CD4-positive, alpha-beta T cell treated with Interleukin-17A for 1 hour (primary cell): ENCODE results near the gene THSD4.

Experiments used
- DNase-seq: peaks from one replicate; pipeline ENCODE4 v3.0.0-alpha.2; 2020

Gene THSD4

DNA sequence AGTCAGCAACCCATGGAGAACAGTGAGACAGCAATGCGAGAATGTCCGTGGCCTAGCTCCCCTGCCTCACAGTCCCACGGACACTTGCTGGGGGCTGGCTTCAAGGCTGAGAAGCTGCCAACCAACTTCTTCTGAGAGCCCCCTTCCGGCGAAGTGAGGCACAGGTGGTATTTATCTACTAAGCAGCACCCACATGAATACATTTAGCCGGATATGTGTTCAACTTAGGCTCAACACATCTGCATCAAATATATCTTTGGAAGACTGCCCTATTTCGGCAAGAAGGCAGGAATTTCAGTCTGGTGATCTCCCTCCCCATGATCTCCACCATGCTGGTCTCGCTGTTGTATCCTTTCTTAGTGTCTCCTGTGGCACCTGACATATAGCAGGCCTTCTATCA is 354.1 kb downstream of the THSD4 start:
- no peak for DNase-seq

DNA sequence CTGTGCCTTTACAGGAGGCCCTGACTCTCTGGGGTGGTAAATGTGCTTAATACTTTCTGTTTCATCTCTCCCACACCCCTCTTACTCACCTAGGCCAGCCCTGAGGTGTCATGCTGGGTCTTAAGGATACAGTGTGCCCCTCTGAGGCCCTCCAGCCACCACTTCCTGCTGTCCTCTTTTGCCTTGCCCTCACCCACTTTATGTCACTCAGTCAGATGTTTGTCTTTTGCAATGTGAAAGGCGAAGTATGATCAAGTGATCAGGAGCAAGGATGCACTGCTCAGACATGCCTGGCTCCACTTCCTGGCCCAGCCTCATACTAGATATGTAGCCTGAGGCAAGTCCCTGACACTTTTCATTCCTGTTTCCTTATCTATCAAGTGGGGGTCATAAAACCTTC is 356.1 kb downstream of the THSD4 start:
- DNase-seq = no peak

- DNase-seq = no peak
These were observed 357.3 kb downstream of the THSD4 start for GRCh38 chr15:71472566-71472965.

- DNase-seq = no peak
These were observed 358.5 kb downstream of the THSD4 start for GRCh38 chr15:71473751-71474150.

- DNase-seq = no peak
These were observed 361.6 kb downstream of the THSD4 start for GRCh38 chr15:71476823-71477222.

GRCh38 chr15:71480556-71480955 is 365.3 kb downstream of the THSD4 start:
- DNase-seq = no peak

- no peak for DNase-seq
These were observed 368.8 kb downstream of the THSD4 start for GRCh38 chr15:71484080-71484479.

DNA sequence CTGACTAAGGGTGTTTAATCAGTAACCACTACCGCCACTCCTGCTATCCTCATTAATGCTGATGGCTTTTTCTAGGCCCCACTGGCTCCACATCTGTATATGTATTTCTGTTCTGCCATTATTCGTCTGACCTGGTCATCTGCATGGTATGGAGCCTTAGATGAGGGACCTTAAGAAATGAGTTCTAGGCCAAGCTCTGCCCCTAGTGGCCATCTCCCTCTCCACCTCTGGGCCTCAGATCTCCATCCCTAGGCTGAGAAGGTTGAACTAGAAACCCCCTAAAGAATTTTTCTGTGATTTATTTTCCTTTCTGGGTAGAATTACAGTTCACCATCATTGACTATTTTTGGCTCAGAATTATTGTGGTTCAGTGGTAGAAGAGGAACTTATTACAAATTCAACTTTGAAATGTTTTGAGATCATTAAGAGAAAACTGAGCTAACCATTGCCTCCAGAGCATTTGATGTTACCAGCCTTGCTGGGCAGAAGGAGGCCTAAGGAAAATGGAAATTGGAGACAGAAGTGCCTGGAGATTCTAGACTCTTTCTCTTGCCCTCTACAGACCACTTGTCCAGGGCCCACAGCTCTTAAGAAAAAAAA is 369.9 kb downstream of the THSD4 start:
- DNase-seq = no peak

DNA sequence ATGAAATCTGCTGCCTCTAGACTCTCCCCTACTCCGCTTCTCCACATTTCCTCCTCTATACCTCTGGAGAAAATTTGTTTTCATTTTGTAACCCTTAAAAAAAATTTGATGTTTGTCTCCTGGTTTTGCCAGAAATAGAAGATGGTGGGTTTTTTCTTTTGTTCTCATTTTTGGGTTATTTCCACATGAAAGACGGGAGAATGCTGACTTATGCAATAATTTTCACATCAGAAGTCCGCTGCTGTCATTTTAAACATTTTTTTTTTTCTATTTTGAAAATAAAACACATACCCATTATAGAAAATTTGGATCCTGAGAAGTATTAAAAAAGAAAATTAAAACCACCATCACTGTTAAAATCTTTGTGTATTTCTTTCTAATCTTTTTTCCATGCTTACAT is 374.3 kb downstream of the THSD4 start:
- DNase-seq = no peak

- DNase-seq = no peak
These were observed 378.3 kb downstream of the THSD4 start for GRCh38 chr15:71493526-71493925.

GRCh38 chr15:71494563-71495397 is 379.5 kb downstream of the THSD4 start:
- no peak for DNase-seq

GRCh38 chr15:71495398-71495780 is 380.1 kb downstream of the THSD4 start:
- DNase-seq = no peak

GRCh38 chr15:71496336-71496955 is 381.2 kb downstream of the THSD4 start:
- no peak for DNase-seq

- DNase-seq = no peak
These were observed 386.2 kb downstream of the THSD4 start for GRCh38 chr15:71501344-71502076.

- no peak for DNase-seq
These were observed 386.8 kb downstream of the THSD4 start for GRCh38 chr15:71502077-71502432.

GRCh38 chr15:71505962-71506361 is 390.7 kb downstream of the THSD4 start:
- no peak for DNase-seq

DNA sequence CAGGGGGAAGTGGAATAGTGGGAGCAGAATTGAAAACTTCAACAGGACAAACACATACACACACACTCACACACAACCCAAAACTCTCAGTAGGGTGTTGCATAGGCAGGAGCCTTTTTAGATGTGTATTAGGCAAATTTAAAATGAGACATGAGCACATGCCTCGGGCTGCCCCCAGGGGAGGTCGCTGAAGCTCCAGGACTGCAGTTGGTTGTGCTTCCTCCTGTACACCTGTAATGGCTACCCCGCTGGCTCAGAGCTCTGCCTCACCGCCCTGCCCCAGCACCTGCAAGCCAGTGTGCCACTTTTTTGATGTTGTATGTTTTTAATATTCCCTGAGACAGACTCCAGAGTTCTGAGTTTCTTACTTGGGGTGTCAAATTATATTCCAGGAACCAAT is 391.7 kb downstream of the THSD4 start:
- DNase-seq = no peak

DNA sequence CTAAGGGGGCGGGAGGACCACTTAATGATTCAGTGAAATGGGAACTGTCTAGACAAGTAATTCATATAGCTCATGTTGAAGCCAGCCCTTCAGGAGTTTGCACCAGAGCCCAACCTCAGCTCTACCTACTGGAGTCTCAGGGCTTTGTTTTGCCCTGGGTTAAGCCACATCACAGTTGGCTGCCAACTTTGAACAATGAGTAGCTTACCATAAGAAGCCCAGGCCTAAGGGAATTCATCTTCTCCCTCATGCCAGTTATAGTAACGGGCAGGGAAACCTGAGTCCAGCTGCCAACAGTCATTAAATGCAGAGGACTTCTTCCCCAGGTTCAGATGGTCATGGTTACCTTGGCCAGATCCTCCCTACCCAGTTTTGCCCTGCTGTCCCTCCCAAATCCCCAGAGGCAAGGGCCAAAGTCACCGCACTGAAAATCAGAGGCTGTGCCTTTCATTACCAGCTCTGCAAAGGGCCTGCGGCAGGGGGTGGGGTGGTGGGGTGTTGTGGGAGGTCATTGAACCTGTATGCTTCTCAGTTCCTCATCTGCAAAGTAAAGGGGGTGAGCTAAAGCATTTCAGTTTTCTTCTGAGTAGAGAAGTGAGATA is 392.9 kb downstream of the THSD4 start:
- DNase-seq = no peak

- DNase-seq = no peak
These were observed 393.9 kb downstream of the THSD4 start for GRCh38 chr15:71509139-71509538.

DNA sequence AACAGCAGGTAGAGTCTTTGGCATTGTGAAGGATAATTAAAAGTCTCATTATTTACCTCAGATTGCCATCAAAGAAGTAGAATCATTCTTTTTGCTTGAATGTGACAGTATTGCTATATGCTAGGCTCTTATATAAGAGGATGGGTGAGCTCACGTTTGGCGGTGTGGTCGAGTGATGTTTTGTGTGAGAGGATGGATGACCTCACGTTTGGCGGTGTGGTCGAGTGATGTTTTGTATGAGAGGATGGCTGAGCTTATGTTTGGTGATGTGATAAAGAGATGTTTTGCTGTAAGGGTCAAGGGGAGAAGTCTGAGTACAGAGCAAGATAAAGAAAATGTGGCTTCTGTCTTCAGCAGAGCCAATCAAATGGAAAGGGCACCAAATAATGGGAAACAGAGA is 395.5 kb downstream of the THSD4 start:
- DNase-seq = no peak

DNA sequence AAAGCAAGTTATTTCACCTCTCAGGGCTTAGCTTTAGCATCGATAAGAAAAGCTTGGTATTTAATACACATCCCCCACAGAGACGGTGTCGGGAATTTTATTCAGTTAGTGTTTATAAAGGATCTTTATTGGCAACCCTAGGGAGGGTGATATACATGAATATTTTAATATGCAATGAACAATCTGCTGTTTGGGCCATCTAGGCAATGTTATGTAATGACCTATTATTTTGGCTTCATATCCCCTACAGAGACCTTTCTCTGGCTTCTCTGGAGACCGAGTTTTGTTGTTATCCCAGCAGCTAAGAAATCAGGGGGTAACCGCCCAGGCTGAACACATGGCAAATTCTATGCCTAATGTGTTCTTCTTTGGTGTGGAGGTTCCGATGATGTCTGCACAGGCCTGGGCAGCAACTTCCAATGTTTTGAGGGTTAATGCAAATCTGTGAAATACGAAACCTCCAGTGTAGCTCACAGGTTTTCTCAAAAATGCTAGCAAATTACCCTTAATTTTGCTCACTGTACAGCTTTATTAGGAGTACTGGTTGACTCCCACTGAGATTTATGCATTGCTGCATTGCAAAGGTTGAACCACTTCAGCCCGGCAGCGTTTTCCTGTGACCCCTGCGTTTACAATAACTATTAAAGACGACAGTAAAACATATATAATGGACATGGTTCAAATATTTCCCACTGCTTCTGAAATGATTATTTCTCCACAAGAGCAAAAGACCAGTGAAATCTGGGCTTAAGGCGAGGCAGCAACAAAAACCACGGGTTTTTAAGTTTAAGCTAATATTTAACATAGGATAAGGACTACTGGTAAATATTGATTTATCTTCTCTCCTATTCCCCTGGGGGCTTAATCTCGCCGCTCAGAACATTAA is 396.8 kb downstream of the THSD4 start:
- DNase-seq = no peak

DNA sequence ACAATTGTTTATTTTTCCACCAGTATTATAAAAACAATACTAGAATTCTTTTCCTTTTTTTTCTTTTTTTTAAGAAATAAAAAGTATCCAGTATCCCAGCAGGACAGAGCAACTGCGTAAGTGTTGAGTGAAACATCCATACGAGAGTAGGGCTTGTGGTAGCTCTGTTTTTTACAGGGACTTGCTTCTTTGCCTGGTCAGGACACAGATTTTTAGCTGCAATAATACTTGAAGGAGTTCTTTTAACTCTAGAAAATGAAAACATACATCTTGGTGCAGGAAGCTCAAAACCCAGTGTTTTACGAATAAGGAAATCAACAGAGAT is 397.4 kb downstream of the THSD4 start:
- no peak for DNase-seq
